OCI-M1 (cell line): Measurements from ENCODE around the gene TIPIN.

Experiments used
- DNase-seq: peaks from one replicate; lab custom pipeline; 2025; lab: John Stamatoyannopoulos, UW

Gene TIPIN

GRCh38 chr15:66302489-66303278, 53.8 kb downstream of the TIPIN start:
- DNase-seq = no peak

GRCh38 chr15:66298803-66299251, 57.7 kb downstream of the TIPIN start:
- DNase-seq = no peak

GRCh38 chr15:66296186-66296585, 60.3 kb downstream of the TIPIN start:
- no peak for DNase-seq

- peak; percentile 31 for DNase-seq
These were observed 61.6 kb downstream of the TIPIN start for GRCh38 chr15:66294932-66295235.

- DNase-seq = peak; percentile 68
These were observed 62.1 kb downstream of the TIPIN start for GRCh38 chr15:66294157-66294931.

- peak; percentile 65 for DNase-seq
These were observed 62.9 kb downstream of the TIPIN start, which contains the start of gene DIS3L for GRCh38 chr15:66293419-66294156. DIS3L (plus strand) TSS chr15:66293568; CDS start chr15:66293597, 29 bp downstream.

- DNase-seq = peak; percentile 42
These were observed 63.7 kb downstream of the TIPIN start for GRCh38 chr15:66292571-66293418.

- no peak for DNase-seq
These were observed 64.5 kb downstream of the TIPIN start for GRCh38 chr15:66291816-66292570.

GRCh38 chr15:66290518-66290917, 66.0 kb downstream of the TIPIN start:
- no peak for DNase-seq

GRCh38 chr15:66290007-66290406, 66.5 kb downstream of the TIPIN start:
- DNase-seq = no peak

- DNase-seq = peak; percentile 3
These were observed 67.8 kb downstream of the TIPIN start for GRCh38 chr15:66288551-66289185.

GRCh38 chr15:66288093-66288492, 68.4 kb downstream of the TIPIN start:
- no peak for DNase-seq

GRCh38 chr15:66287461-66288057, 68.9 kb downstream of the TIPIN start:
- peak; percentile 39 for DNase-seq
